IPS DF 6.9 (cell line): ENCODE measurements around the gene RMRP.

Experiments used
- DNase-seq: peaks from one replicate; pipeline ENCODE4 v3.0.0-alpha.2; 2013; ENCODE audit warnings: low read depth, low spot score
- H3K27ac ChIP-seq: one replicate; pipeline ENCODE4 v1.5.1; 2013; ENCODE audit warnings: low read length, control low read depth
- H3K27me3 ChIP-seq: 2 replicates; pipeline ENCODE4 v1.6.1; 2013; ENCODE audit warnings: mild to moderate bottlenecking, low read length; ENCODE audit not compliant: control insufficient read depth, insufficient read depth
- H3K36me3 ChIP-seq: 2 replicates; pipeline ENCODE4 v1.6.1; 2013; ENCODE audit warnings: low read length; ENCODE audit not compliant: control insufficient read depth, insufficient read depth
- H3K4me1 ChIP-seq: 2 replicates; pipeline ENCODE4 v1.6.1; 2013; ENCODE audit warnings: low read length; ENCODE audit not compliant: control insufficient read depth, insufficient read depth
- H3K4me3 ChIP-seq: 2 replicates; pipeline ENCODE4 v1.5.1; 2013; ENCODE audit warnings: mild to moderate bottlenecking, low read length
- H3K9me3 ChIP-seq: 2 replicates; pipeline ENCODE4 v1.6.1; 2013; ENCODE audit warnings: low read length, inconsistent platforms; ENCODE audit not compliant: control insufficient read depth, insufficient read depth
- WGBS: extraction: QIAGEN DNeasy Blood & Tissue Kit; methylation state at CpG from one replicate; pipeline ENCODE4 v1.1.7; 2013; ENCODE audit warnings: mixed read lengths, missing lambda C conversion rate; ENCODE audit not compliant: insufficient read length, insufficient coverage; 5-methylcytosine and 5-hydroxymethylcytosine counted together

Gene RMRP

DNA sequence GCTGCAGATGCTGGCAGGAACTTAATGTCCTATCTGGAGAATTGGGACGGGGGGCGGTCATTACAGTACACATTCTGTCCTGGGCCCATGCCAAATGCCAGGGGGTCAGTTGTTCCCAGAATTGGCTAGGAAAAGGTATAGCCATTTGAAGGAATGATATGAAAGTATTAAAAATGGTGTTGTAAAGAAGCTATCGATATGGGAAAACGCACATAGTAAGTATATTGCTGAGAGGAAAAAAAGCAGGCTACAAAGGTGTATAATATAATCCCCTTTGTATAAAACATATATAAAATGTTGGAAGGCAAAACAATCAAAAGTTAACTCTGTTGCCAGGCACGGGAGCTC is 7.6 kb upstream of the RMRP start:
- DNase-seq: no peak
- Histone ChIP-seq H3K27me3 (no peaks in the 10 kb centered on the region), H3K4me1 (no peaks in the 10 kb centered on the region), H3K27ac (no peak overlapping the region), H3K9me3 (no peaks in the 10 kb centered on the region), H3K36me3 (peaks cover 6% of the 10 kb centered on the region), H3K4me3 (peak overlapping the region; percentile 60; the same call in 1 of the 2 replicates)
- 100% methylated on average over 2 of the region's 5 CpGs for WGBS

DNA sequence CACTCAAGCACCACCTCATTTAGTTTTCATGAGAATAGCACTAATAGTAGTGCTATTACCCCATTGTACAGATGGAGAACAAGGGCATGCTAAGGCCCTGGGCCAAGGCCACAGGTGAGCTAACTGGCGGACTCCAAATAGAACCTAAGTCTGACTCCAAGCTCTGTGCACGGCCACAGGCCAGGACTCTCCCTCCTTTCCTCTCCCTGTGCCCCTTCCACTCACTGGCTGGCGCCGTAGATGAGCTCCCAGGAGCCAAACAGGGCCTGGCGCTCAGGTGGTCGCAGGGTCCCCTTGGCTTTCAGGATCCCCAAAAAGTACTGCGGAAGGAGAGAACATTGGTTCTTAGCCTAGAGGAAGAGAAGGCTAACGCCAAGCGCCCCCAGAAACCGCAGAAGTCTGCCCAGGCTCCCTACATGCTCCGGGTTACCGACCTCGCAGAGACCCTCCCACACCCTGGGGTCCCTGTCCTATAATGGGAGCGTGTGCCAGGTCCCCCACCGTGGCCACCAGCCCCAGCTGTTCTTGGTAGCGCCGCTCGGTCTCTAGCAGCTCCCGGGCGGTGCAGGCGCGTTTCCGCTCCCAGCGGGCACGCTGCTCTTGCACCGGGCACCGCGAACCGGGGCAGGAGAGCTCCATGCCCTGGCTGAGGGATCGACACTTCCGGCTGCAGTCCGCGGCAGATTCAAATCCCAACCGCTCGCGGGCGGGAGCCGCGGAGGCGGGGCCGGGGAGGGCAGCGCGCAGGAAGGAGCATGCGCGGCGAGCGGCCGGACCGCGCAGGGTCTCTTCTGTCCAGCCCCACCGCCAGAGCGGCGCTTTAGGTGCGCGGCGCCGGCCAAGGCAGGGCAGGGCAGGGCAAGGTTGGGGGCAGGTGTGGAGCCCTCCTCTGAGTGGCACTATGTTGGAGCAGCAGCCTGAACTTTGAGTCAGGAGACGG is 7.0 kb upstream of the RMRP start, which contains the start of gene ARHGEF39:
TSS of gene ARHGEF39 (minus strand) at position 665 of the 940 bp plus-strand sequence. CDS start at position 639, 26 bp downstream.
- Histone ChIP-seq H3K4me1 (no peaks in the 10 kb centered on the region), H3K27me3 (no peaks in the 10 kb centered on the region), H3K4me3 (peak within 1 kb of the TSS; percentile 60), H3K27ac (no peak within 1 kb of the TSS), H3K9me3 (no peaks in the 10 kb centered on the region), H3K36me3 (peaks cover 6% of the 10 kb centered on the region)
- no peak for DNase-seq
- WGBS: no CpG with 5 or more reads among the region's 58 CpGs

GRCh38 chr9:35662437-35662836 is 4.6 kb upstream of the RMRP start:
- Histone ChIP-seq H3K27me3 (no peaks in the 10 kb centered on the region), H3K4me3 (no peak overlapping the region), H3K27ac (no peak overlapping the region), H3K36me3 (peaks cover 6% of the 10 kb centered on the region), H3K9me3 (no peaks in the 10 kb centered on the region), H3K4me1 (no peaks in the 10 kb centered on the region)
- no CpG with 5 or more reads among the region's 7 CpGs for WGBS
- no peak for DNase-seq

GRCh38 chr9:35661756-35662350 is 4.0 kb upstream of the RMRP start:
- no peaks in the 10 kb centered on the region for H3K9me3 ChIP-seq
- H3K4me3 ChIP-seq: no peak overlapping the region
- no peaks in the 10 kb centered on the region for H3K4me1 ChIP-seq
- no peaks in the 10 kb centered on the region for H3K27me3 ChIP-seq
- peaks cover 6% of the 10 kb centered on the region for H3K36me3 ChIP-seq
- no peak for DNase-seq
- no CpG with 5 or more reads among the region's 3 CpGs for WGBS
- H3K27ac ChIP-seq: no peak overlapping the region

- Histone ChIP-seq H3K9me3 (no peaks in the 10 kb centered on the region), H3K27me3 (no peaks in the 10 kb centered on the region), H3K4me3 (no peak overlapping the region), H3K27ac (no peak overlapping the region), H3K4me1 (no peaks in the 10 kb centered on the region), H3K36me3 (peaks cover 6% of the 10 kb centered on the region)
- DNase-seq: no peak
- no CpG with 5 or more reads among the region's 9 CpGs for WGBS
Observed at GRCh38 chr9:35660966-35661415, 3.2 kb upstream of the RMRP start.

DNA sequence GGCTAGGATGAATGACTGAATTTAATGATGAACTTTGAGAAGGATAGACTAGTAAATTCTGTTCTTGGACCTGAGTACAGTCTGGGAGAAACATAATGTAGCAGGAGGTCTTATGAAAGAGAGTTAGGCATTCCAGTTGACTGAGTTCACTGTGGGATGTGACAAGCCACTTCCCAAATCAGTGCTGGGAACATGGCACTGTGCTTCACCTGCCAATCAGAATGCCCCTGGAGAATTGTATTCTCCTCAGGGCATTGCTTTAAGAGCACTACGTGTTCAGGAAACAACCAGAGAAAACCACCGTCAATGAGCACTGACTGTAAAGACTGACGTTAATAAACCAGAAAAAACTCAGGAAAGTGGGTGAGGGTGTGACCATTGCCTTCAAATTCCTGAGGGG is 1.5 kb upstream of the RMRP start:
- no CpG with 5 or more reads among the region's 3 CpGs for WGBS
- Histone ChIP-seq H3K36me3 (peaks cover 6% of the 10 kb centered on the region), H3K4me3 (no peak overlapping the region), H3K9me3 (no peaks in the 10 kb centered on the region), H3K4me1 (no peaks in the 10 kb centered on the region), H3K27ac (no peak overlapping the region), H3K27me3 (no peaks in the 10 kb centered on the region)
- DNase-seq: no peak

- Histone ChIP-seq H3K4me1 (no peaks in the 10 kb centered on the region), H3K4me3 (peak overlapping the region; percentile 80; the same call in 1 of the 2 replicates), H3K36me3 (peaks cover 6% of the 10 kb centered on the region), H3K27me3 (no peaks in the 10 kb centered on the region), H3K27ac (no peak overlapping the region), H3K9me3 (no peaks in the 10 kb centered on the region)
- no CpG with 5 or more reads among the region's 2 CpGs for WGBS
- no peak for DNase-seq
Observed at GRCh38 chr9:35658968-35659220, 1.1 kb upstream of the RMRP start.

DNA sequence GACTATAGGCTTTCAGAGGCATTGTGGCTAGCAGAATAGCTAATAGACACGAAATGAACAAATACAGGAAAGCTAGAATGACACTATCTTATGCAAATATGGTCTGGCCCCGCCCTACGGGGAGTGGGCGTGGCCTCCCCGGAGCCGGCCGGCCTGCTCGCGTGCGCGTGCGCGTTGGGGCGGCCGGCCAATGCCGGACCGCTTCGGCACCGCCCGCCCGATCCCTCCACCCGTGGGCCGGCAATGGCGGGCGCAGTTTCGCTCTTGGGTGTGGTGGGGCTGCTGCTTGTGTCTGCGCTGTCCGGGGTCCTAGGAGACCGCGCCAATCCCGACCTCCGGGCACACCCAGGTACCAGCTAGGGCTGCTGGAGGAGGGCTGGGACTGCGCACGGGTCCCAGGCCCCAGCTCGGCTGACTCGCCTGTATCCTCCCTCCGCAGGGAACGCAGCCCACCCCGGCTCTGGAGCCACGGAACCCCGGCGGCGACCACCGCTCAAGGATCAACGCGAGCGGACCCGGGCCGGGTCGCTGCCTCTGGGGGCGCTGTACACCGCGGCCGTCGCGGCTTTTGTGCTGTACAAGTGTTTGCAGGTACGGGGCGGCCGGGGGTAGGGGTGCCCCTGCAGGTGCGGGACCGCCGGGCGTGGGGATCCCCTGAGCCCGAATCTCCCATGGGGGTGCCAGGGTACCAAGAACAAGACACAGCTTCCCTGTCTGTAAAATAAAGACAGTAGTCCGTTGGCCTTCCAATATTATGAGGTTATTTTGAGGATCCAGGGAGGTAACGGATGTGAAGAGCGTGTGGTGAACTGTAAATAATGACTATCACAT is 533 bp upstream of the RMRP start, which contains the start of gene CCDC107:
TSS of gene CCDC107 (plus strand) at position 156 of the 831 bp plus-strand sequence. CDS start at position 244, 88 bp downstream.
- Histone ChIP-seq H3K27ac (no peak within 1 kb of the TSS), H3K9me3 (no peaks in the 10 kb centered on the region), H3K4me1 (no peaks in the 10 kb centered on the region), H3K4me3 (peak within 1 kb of the TSS; percentile 80), H3K27me3 (no peaks in the 10 kb centered on the region), H3K36me3 (peaks cover 6% of the 10 kb centered on the region)
- no CpG with 5 or more reads among the region's 67 CpGs for WGBS
- DNase-seq: no peak

GRCh38 chr9:35656831-35657545 is 831 bp downstream of the RMRP start:
- Histone ChIP-seq H3K9me3 (no peaks in the 10 kb centered on the region), H3K36me3 (peaks cover 6% of the 10 kb centered on the region), H3K27ac (no peak overlapping the region), H3K4me1 (no peaks in the 10 kb centered on the region), H3K27me3 (no peaks in the 10 kb centered on the region), H3K4me3 (peak overlapping the region; percentile 13; the same call in 1 of the 2 replicates)
- WGBS: 100% methylated on average over 2 of the region's 25 CpGs
- DNase-seq: no peak

DNA sequence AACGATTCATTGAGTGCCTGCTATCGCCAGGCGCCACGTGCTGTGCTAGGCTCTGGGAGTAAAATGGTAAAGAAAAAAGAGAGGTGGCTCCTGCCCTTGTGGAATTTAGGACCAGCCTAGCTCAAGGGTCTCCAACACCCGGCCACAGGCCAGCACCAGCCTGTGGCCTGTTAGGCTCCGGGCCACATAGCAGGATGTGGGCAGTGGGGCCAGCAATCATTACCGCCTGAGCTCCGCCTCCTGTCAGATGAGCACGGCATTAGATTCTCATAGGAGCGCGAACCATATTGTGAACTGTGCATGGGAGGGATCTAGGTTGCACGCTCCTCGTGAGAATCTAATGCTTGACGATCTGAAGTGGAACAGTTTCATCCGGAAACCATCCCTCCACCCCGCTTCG is 1.5 kb downstream of the RMRP start:
- Histone ChIP-seq H3K9me3 (no peaks in the 10 kb centered on the region), H3K4me3 (no peak overlapping the region), H3K27ac (no peak overlapping the region), H3K27me3 (no peaks in the 10 kb centered on the region), H3K4me1 (no peaks in the 10 kb centered on the region), H3K36me3 (peaks cover 6% of the 10 kb centered on the region)
- no peak for DNase-seq
- WGBS: no CpG with 5 or more reads among the region's 17 CpGs
